GM19240 (cell line): ENCODE data around the gene IGSF9B.

ENCODE experiments used
- DNase-seq: peaks from one replicate; pipeline ENCODE4 v3.0.0; 2011; ENCODE audit warnings: low spot score; ENCODE audit not compliant: insufficient read length

The IGSF9B gene

DNA sequence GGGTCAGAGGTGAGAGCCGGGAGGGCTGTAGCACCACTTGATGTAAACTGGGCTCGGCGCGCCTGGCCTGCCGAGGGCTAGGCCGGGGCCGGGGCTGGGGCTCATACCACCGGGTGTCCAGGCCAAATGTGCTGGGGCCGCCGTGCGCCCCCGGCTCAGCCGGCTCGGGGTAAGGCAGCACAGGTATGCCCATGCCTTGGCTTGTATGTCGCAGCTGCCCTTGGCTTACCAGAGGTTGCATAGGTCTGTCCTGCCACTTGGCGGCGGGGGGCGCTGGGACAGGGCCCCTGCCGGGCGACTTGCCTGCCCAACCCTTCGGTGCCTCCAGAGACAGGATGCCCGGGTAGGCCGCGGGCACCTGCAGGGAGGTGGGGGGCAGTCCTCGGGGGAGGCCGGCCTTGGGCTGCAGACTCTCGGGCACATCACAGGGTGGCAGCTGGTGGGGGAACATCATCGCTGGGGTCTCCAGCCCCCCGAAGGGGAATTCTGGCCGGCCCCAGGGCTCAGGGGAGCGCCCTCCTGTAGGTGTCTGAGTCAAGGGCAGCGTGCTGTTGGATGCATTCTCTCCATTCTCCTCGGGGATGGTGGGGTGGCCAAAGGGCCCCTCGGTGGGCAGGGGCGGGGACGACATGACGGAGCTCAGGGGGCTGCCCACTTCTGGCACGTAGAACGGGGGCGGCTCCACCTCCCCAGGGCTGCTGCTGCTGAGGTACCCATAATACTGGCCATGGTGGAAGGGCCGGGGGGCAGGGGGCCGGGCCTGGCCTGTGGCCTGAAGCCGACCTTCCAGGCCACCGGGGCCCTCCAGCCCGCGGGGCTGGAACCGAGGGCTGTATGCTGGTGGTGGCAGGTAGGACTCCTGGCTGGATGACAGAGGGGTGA lies 36.4 kb downstream of the IGSF9B start:
- DNase-seq: no peak

DNA sequence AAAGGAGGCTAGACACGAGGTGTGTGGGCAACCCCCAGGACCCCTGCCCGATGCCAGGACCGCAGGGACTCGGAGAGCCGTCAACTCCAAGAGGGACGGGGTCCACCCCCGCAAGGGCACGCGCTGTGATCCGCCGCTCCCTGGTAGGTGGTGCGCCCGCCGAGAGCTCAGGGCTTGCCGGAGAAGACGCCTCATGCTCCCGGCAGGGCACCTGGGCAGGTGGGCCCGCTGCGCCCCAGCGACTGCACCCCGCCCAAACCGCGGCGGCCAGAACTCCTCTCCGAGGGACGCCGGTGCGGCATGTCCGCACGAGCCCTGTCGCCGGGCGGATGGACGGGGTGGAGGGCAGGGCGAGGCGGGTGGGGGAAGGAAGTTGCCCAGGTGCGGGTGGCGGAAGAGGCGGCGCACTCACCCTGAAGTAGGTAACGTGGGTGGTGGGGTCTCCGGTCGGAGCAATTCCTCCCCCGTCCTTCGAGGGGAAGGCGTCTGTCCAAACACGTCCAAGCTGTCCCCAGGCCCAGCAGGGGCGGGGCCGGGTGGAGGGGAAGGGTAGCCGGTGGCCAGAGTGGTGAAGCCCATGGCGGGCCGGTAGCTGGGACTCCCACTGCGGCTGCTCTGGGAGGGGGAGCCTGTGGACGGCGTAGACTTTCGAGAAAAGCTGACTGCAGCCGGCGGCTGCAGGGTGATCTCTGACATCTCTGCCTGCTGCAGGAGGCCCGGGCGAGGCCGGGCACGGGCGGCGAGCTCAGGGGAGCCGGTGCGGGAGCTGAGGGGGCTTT lies 37.2 kb downstream of the IGSF9B start:
- no peak for DNase-seq

DNA sequence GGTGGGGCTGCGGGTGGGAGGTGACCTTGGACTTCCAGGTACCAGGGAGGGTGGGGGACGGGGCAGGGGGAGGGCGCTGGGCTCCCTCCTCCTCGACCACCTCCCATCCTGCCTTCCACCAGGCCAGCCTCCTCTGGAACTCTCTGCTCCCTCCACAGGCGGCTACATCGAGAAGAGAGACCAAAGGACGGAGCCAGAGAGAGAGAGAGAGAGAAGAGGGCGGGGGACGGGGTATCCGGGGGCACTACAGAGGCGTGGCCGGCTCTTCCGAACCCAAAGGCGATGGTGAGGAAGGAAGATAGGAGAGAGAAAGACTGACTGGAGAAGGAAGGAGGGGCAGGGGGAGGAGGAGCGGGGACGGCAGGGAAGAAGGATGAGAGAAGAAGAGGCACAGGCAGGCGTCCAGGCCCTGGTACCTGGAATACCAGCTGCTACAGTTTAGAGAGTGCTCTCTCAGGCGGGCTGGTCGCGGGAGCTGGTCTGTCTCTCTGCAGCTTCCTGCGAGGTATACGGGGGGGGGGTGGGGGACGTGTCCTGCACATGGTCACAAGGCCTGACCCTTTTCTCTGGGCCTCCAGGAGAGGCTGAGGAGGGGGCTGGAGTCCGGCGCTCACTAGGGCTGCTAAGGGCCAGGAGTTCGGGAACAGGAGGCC lies 38.0 kb downstream of the IGSF9B start:
- no peak for DNase-seq

DNA sequence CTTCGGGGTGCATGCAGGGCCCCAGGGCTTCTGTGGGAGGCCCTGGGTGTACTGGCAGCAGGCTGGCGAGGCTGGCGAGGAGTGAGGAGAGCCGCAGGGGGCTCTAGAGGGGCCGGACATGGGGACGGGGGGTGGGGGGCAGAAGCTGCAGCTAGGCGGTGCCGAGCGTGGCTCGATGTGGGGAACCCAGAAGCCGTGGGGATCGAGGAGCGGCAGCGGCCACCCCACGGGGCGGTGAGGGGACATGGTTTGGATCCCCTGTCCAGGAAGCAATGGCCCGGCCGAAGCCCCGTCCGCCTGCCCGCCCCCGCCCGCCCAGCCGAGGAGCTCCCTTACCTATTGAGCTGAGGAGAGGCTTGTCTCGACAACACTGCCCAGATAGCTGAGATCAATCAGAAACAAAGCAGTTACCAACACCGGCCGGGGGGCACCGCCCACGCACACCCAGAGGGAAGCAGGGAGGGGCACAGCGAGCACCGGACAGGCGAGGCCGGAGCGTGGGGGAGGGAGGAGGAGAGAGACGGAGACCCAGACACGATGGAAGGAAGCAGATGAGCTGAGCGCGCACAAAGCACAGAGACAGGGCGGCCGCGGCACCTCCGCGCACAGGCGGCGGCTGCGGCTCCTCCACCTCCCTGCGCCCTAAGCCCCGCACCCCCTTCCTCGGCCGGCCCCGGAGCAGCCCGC lies 38.7 kb downstream of the IGSF9B start:
- DNase-seq: no peak

- DNase-seq: no peak
Observed at GRCh38 chr11:133916784-133917440, 39.9 kb downstream of the IGSF9B start.

- DNase-seq: no peak
Observed at GRCh38 chr11:133913761-133914160, 43.0 kb downstream of the IGSF9B start.

- no peak for DNase-seq
Observed at GRCh38 chr11:133911171-133911570, 45.6 kb downstream of the IGSF9B start.

DNA sequence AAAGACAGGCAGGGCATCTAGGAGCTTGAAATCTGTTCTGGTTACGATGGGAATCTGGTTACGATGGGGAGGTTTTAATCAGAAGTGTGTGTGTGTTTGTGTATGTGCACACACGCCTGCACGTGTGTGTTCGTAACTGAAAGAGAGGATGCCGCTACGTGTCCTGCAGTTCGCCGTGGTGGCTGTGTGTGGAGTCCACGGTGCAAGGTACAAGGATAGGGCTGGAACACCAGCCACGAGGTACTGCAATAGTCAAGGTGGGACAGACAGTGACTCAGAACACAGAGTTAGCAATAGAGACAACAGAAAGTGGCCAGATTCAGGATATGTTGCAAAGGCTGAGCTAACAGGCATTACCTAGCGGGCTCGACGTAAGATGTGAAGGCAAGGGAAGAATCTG lies 46.7 kb downstream of the IGSF9B start:
- DNase-seq: no peak

GRCh38 chr11:133908827-133909226 lies 47.9 kb downstream of the IGSF9B start:
- no peak for DNase-seq

- no peak for DNase-seq
Observed at GRCh38 chr11:133907841-133908241, 48.9 kb downstream of the IGSF9B start.

DNA sequence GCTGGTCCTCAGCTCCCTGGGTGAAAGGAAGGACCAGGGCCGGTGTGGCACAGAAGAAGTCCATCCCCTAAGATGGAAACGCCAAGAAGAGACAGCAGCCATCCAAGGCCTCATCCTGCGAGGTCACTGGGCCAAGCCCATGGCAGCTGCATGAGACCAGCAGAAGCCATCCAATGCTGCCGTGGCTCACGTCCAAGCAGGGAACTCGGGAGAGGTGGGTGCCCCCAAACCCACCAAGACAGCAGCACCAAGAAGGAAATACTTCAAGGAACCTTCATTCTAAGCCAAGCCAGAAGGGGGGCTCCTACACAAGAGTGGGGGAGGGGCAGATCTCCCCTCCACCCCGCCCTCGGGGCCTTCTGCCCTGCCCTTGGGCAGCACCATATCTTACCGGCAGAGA lies 49.6 kb downstream of the IGSF9B start:
- DNase-seq: no peak

DNA sequence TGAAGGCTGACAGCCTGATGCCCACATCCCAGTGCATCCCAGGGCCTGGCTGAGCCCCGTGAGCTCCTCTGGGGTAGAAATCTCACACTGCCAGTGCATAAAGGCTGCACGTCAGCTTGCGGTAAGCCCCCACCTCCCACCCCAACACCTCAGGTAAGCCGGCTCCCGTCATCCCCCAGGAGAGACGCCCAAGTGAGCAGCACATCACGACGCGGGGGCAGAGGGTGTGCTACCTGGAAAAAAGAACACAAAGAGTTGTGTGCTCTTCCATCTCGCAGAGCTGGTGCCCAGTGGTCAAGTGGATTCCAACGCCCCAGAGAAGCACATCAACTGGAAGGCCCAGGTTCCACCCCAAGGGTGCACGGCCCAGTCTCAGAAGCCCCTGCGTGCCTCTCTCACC lies 50.0 kb downstream of the IGSF9B start:
- DNase-seq: no peak

DNA sequence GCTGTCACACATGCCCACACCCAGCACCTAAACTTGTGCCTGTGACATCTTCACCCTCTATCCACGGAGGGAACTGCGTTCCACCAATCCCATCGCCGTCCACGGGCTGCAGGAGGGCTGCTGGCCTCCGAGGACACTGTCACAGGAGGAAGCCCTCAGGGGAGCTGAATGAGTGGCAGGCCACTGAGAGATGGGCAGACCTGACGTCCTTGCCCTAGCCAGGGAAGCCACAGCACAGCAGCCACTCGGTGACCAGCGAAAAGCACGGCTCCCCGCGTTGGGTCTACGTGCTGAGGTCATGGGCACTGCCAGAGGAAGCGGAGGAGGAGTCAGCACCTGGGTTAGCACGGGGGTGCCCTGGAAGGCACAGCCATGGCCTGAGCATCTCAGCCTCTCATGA lies 50.5 kb downstream of the IGSF9B start:
- DNase-seq: no peak

GRCh38 chr11:133905677-133906156 lies 51.1 kb downstream of the IGSF9B start:
- no peak for DNase-seq

- no peak for DNase-seq
Observed at GRCh38 chr11:133904818-133905515, 51.8 kb downstream of the IGSF9B start.

DNA sequence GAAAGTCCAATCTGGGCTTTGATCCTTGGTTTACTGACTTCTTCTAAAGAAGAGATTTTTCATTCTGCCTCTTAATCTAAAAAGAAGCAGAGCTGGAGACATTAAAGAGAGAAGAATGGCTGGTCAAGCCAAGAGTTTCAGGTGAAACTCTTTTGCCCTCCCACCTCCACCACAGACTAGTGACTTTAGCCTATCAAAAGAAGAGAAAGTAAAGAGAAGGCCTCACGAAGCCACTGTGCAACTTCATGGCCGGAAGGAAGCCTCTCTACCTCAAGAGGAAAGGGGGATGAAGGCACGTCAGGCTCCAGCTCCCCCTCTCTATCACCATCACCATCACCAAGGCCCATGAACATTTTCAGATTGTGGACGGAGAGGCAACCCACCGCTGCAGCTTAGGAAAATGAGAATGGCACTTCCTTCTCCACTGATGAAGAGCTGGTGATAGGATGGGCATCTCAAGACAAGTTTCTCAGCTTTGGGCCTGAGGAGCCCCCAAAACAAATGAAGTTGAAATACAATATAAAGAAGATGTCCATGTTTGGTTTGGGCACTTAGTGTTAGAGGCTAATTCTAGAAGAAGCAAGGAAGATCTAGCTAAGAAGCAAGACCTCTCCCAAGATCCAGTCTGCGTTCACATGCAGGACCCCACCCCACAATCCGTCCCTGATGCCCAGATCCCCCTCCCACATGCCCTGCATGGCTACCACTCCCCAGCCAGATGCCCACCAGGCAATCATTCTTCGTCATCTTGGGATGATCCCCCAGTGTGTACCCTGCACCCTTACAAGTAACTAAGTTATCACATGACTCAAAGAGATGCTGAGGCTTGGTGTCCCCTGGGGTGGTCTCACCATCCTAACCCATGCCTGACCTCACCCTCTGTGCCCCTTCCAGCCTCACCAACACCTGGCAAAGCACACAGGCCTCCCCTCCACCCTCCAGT lies 52.6 kb downstream of the IGSF9B start:
- no peak for DNase-seq

GRCh38 chr11:133903056-133903455 lies 53.7 kb downstream of the IGSF9B start:
- DNase-seq: no peak

DNA sequence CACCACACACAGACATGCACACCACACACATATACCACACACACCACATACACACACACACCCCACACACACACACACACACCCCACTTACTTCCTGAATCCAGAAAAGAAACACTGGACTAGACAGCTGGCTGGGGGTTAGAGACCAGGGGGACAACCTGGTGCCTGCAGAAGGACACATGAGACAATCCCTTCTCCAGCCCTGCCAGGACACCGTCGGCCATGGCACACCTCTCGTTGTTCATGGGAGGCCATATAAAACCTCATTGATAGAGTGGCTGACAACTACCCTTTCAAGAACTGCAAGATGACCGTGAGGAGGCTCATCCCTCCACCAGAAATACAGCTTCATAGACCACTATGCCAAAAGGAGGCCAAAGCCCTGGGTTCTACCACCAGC lies 54.3 kb downstream of the IGSF9B start:
- no peak for DNase-seq

- DNase-seq: no peak
Observed at GRCh38 chr11:133901999-133902398, 54.8 kb downstream of the IGSF9B start.
